ENCODE data around the gene NFIB.

- no peak for TF ChIP-seq CTCF (conservative IDR thresholded peaks at IDR 0.05; ENCODE audit: low read depth, low read length)
- no peak for TF ChIP-seq EZH2phosphoT487 (IDR thresholded peaks at IDR 0.05; ENCODE audit: borderline replicate concordance, low read length)
Measured at GRCh38 chr9:14066032-14066431, 247.9 kb downstream of the NFIB start.

All from PC-3 (cell line).